ENCODE results near the gene NCS1.

DNA sequence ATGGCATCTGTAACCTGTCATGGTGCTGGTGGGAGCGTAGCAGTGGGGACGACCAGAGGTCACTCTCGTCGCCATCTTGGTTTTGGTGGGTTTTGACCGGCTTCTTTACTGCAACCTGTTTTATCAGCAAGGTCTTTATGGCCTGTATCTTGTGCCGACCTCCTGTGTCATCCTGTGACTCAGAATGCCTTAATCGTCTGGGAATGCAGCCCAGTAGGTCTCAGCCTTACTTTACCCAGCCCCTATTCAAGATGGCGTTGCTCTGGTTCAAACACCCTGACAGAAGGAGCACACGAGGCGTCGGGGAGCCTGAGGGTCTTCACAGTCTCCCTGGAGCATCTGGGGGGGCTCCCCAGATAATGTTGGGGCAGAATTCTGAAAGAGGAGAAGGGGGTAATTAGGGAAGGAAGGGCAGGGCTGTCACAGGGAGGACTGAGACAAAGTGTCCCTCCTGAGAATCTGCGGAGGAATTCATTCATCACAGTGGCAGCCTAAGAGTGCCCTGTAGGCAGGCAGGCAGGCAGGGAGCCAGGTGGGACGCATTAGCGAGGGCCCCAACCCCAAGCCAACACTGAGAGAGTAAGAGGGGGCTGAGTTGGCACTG is 21.3 kb upstream of the NCS1 start:
- TF ChIP-seq EP300 (IDR thresholded peaks at IDR 0.05; ENCODE audit: borderline replicate concordance): peak; percentile 35; the same call in 1 of the 2 replicates
- no peak for TF ChIP-seq TAF1 (IDR thresholded peaks at IDR 0.05; ENCODE audit: low read depth)
- TF ChIP-seq EGR1 (IDR thresholded peaks at IDR 0.05): no peak
- TF ChIP-seq TEAD4 (IDR thresholded peaks at IDR 0.05): no peak
- no peak for TF ChIP-seq RAD21 (IDR thresholded peaks at IDR 0.05; ENCODE audit: low read depth)
- no peak for TF ChIP-seq TCF12 (IDR thresholded peaks at IDR 0.05; ENCODE audit: low read depth)
- peak; percentile 66; the same call in 1 of the 2 replicates for TF ChIP-seq YY1 (IDR thresholded peaks at IDR 0.05; ENCODE audit: low read depth)
- TF ChIP-seq NFIC (IDR thresholded peaks at IDR 0.05): no peak
- TF ChIP-seq, protein P1, sequence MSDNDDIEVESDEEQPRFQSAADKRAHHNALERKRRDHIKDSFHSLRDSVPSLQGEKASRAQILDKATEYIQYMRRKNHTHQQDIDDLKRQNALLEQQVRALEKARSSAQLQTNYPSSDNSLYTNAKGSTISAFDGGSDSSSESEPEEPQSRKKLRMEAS (IDR thresholded peaks at IDR 0.05): no peak
- TF ChIP-seq, protein P2, sequence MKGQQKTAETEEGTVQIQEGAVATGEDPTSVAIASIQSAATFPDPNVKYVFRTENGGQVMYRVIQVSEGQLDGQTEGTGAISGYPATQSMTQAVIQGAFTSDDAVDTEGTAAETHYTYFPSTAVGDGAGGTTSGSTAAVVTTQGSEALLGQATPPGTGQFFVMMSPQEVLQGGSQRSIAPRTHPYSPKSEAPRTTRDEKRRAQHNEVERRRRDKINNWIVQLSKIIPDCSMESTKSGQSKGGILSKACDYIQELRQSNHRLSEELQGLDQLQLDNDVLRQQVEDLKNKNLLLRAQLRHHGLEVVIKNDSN (IDR thresholded peaks at IDR 0.05): no peak
- TF ChIP-seq, protein P3, sequence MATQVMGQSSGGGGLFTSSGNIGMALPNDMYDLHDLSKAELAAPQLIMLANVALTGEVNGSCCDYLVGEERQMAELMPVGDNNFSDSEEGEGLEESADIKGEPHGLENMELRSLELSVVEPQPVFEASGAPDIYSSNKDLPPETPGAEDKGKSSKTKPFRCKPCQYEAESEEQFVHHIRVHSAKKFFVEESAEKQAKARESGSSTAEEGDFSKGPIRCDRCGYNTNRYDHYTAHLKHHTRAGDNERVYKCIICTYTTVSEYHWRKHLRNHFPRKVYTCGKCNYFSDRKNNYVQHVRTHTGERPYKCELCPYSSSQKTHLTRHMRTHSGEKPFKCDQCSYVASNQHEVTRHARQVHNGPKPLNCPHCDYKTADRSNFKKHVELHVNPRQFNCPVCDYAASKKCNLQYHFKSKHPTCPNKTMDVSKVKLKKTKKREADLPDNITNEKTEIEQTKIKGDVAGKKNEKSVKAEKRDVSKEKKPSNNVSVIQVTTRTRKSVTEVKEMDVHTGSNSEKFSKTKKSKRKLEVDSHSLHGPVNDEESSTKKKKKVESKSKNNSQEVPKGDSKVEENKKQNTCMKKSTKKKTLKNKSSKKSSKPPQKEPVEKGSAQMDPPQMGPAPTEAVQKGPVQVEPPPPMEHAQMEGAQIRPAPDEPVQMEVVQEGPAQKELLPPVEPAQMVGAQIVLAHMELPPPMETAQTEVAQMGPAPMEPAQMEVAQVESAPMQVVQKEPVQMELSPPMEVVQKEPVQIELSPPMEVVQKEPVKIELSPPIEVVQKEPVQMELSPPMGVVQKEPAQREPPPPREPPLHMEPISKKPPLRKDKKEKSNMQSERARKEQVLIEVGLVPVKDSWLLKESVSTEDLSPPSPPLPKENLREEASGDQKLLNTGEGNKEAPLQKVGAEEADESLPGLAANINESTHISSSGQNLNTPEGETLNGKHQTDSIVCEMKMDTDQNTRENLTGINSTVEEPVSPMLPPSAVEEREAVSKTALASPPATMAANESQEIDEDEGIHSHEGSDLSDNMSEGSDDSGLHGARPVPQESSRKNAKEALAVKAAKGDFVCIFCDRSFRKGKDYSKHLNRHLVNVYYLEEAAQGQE (IDR thresholded peaks at IDR 0.05; ENCODE audit: low read depth): no peak
- no peak for TF ChIP-seq ZBTB7A (IDR thresholded peaks at IDR 0.05; ENCODE audit: low read depth)
- no peak for TF ChIP-seq CREB1 (IDR thresholded peaks at IDR 0.05; ENCODE audit: low read depth)

Data from Ishikawa (cell line).